Psoas muscle (tissue), 8 donors: Measurements from ENCODE around the gene TRAF3. TPM values are rescaled to one million over a fixed set of nuclear protein-coding genes. Genes with fewer than 3 reads are reported as not detected.

Source experiments
- ATAC-seq, 4 donors: fragments of 200-7000 bp; cut with Tn5 transposase; one replicate each; pipeline ENCODE4 v1.9.1; 2020; ENCODE audit warnings: moderate library complexity in 3 of 4, mild to moderate bottlenecking in 2 of 4
- DNase-seq, 2 donors: peaks; one replicate each; pipeline ENCODE4 v3.0.0-alpha.2; 2020
- H3K27ac ChIP-seq: fragments of 200-600 bp; one replicate; pipeline ENCODE4 v1.8.0; 2022
- H3K27me3 ChIP-seq, 3 donors: fragments of 200-600 bp in 1 of 3; one replicate each; pipeline versions ENCODE4 v1.6.1 to v1.8.0; 2013 to 2022; ENCODE audit warnings: low read length in 2 of 3, mild to moderate bottlenecking in 2 of 3, moderate library complexity in 1 of 3; ENCODE audit not compliant: insufficient read depth in 3 of 3
- H3K36me3 ChIP-seq, 2 donors: fragments of 200-600 bp in 1 of 2; one replicate each; pipeline versions ENCODE4 v1.6.1 to v1.8.0; 2013 to 2022; ENCODE audit warnings: low read depth in 1 of 2, mild to moderate bottlenecking in 1 of 2, moderate library complexity in 1 of 2; ENCODE audit not compliant: insufficient read depth in 1 of 2
- H3K4me1 ChIP-seq: fragments of 200-600 bp; one replicate; pipeline ENCODE4 v1.8.0; 2022
- H3K4me3 ChIP-seq: fragments of 200-600 bp; one replicate; pipeline ENCODE4 v1.8.0; 2022; ENCODE audit warnings: mild to moderate bottlenecking
- H3K9me3 ChIP-seq: fragments of 200-600 bp; one replicate; pipeline ENCODE4 v1.8.0; 2022
- CTCF ChIP-seq: fragments of 200-600 bp; IDR thresholded peaks from one replicate; pipeline ENCODE4 v1.8.0; 2022; ENCODE audit warnings: antibody characterized with exemption
- WGBS, 3 donors: extraction: QIAGEN DNeasy Blood & Tissue Kit; methylation state at CpG; one replicate each; pipeline versions ENCODE4 v1.1.6 to v1.1.7; 2013; 5-methylcytosine and 5-hydroxymethylcytosine counted together
- intact Hi-C, 2 donors: fragments of 100-400 bp; cut with DNase I; formaldehyde crosslinking; loops; one replicate each; pipeline versions ENCODE4 v1.11.0 to v1.14.2; 2022
- polyA plus RNA-seq, 3 donors: library from polyadenylated mRNA; stranded (reverse); fragments of 200-250 nt; gene quantifications; one replicate each; pipeline ENCODE4 v1.2.3, GENCODE V29; 2013
- total RNA-seq, 4 donors: library from RNA; stranded (reverse); fragmentation: NEBNext Ultra II Directional in 2 of 4; extraction: Animal tissue kit (Norgen Biotek cat#: 25700) in 2 of 4; gene quantifications; one replicate each; pipeline versions ENCODE4 v1.2.1 to v1.2.4, GENCODE V29; 2021 to 2023
- donor health status: healthy with polysubstance abuse.
- donor health status: DM: no; HTN: no; CAD: no; lungs with moderate emphysema.
- donor health status: Bipolar disorder and iron deficiency.
- donor health status: healthy.
- donor health status: DM: yes; HTN: yes; CAD: no.
- donor health status: DM: no; HTN: no; CAD: no.
- donor health status: DM: no; HTN: no; CAD: no.
- donor health status: DM: yes; HTN: yes; CAD: no.

Gene TRAF3
- total and polyA plus RNA-seq, 7 donors = 3.3 to 16.3 (median 8.1) TPM

- Histone ChIP-seq H3K9me3 (no peaks in the 10 kb centered on the region), H3K27ac (no peak overlapping the region), H3K36me3 (peaks cover 3 to 99% of the 10 kb centered on the region in 2 donors), H3K4me3 (no peak overlapping the region), H3K4me1 (peaks cover 12% of the 10 kb centered on the region), H3K27me3 (no peaks in the 10 kb centered on the region)
- DNase-seq (no peak), ATAC-seq (no peak)
- no peak for TF ChIP-seq CTCF
- 93 to 95% (median 95%) methylated on average over 18 of the region's 18 CpGs for WGBS, 3 donors
- intact Hi-C loops = no loop called here
Measured at GRCh38 chr14:102954081-102954789, 177.0 kb downstream of the TRAF3 start.

GRCh38 chr14:102955636-102956408 lies 178.6 kb downstream of the TRAF3 start:
- DNase-seq (no peak), ATAC-seq (no peak)
- no peak for TF ChIP-seq CTCF
- H3K27me3 ChIP-seq = no peaks in the 10 kb centered on the region
- WGBS, 3 donors = 88 to 91% (median 89%) methylated on average over 8 of the region's 8 CpGs
- H3K27ac ChIP-seq = no peak overlapping the region
- peaks cover 3 to 99% of the 10 kb centered on the region in 2 donors for H3K36me3 ChIP-seq
- no peaks in the 10 kb centered on the region for H3K4me1 ChIP-seq
- intact Hi-C loops = no loop called here
- H3K9me3 ChIP-seq = no peaks in the 10 kb centered on the region
- no peak overlapping the region for H3K4me3 ChIP-seq

- Histone ChIP-seq H3K36me3 (peaks cover 3 to 99% of the 10 kb centered on the region in 2 donors), H3K27me3 (no peaks in the 10 kb centered on the region), H3K9me3 (no peaks in the 10 kb centered on the region), H3K4me1 (no peaks in the 10 kb centered on the region), H3K27ac (no peak overlapping the region), H3K4me3 (no peak overlapping the region)
- no peak for TF ChIP-seq CTCF
- ATAC-seq (no peak), DNase-seq (no peak)
- 78 to 84% (median 82%) methylated on average over 10 of the region's 10 CpGs for WGBS, 3 donors
- intact Hi-C loops = no loop called here
Measured at GRCh38 chr14:102957222-102957621, 180.0 kb downstream of the TRAF3 start.

- TF ChIP-seq CTCF = no peak
- H3K4me1 ChIP-seq = no peaks in the 10 kb centered on the region
- H3K9me3 ChIP-seq = no peaks in the 10 kb centered on the region
- peaks cover 7 to 99% of the 10 kb centered on the region in 2 donors for H3K36me3 ChIP-seq
- ATAC-seq (no peak), DNase-seq (no peak)
- WGBS, 3 donors = 93 to 95% (median 93%) methylated on average over 10 of the region's 10 CpGs
- no peak overlapping the region for H3K27ac ChIP-seq
- H3K4me3 ChIP-seq = no peak overlapping the region
- intact Hi-C loops = no loop called here
- no peaks in the 10 kb centered on the region for H3K27me3 ChIP-seq
Measured at GRCh38 chr14:102958461-102958860, 181.2 kb downstream of the TRAF3 start.

Other genes with a start within 250 kb of the TRAF3 start
- 10 to 100 TPM; 11.6 to 17.7 (median 15.8) TPM for gene RCOR1, start 184.8 kb upstream of the TRAF3 start, total RNA-seq
- gene RCOR1, start 184.8 kb upstream of the TRAF3 start, polyA plus RNA-seq = 10 to 100 TPM in 1 of 3 donors, 1 to 10 TPM in 2; 6.0 to 14.3 (median 8.2) TPM
- not detected for gene AMN, start 145.2 kb downstream of the TRAF3 start, total RNA-seq
- under 1 TPM; 0.18 to 0.19 (median 0.18) TPM for gene AMN, start 145.2 kb downstream of the TRAF3 start, polyA plus RNA-seq